ENCODE results near the gene ATP4B. TPM values are rescaled to one million over a fixed set of nuclear protein-coding genes. Genes with fewer than 3 reads are reported as not detected.

ATP4B gene
- total and polyA plus RNA-seq, 2 donors (not counting 1 experiment from before 2014, with no cell fraction given) = not detected

DNA sequence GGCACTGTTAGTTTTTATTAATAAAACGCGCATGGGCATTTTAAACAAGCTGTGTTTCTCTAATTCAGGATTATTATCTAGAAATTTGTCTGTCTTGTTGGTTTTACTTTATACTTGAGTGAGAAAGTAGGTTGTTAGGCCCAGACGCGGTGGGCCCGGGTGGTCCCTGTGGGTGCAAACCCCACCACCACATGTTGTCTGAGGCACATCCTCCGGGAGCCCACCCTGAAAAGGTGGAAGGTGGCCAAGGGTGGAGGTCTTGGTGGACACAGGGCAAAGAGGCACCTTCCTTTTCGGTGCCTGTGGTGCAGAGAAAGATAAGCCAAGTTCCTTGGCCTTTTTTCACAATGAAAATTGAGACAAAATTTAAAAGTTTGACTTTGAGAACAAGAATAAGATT is 16.6 kb downstream of the ATP4B start:
- Histone ChIP-seq H3K27ac (ENCODE audit: insufficient read depth, low read length) (no peak overlapping the region), H3K4me3 (replicated peaks in 1 of 4; ENCODE audit: control extremely low read depth in 1 of 4, insufficient read depth in 1 of 4, low read depth in 3 of 4, low read length in 4 of 4) (no peak overlapping the region), H2AFZ (ENCODE audit: low read length) (no peak overlapping the region), H3K79me2 (ENCODE audit: control insufficient read depth, insufficient read depth, low read length) (no peaks in the 10 kb centered on the region), H3K9ac (ENCODE audit: insufficient read depth, low read length) (no peak overlapping the region), H3K27me3 (ENCODE audit: control insufficient read depth, insufficient read depth, low read length) (no peaks in the 10 kb centered on the region), H3K4me2 (ENCODE audit: extremely low read depth, insufficient read depth, low read length) (no peak overlapping the region), H4K20me1 (ENCODE audit: control insufficient read depth, extremely low read depth, insufficient read depth, low read length) (no peaks in the 10 kb centered on the region), H3K36me3 (ENCODE audit: control insufficient read depth, insufficient read depth, low read length) (peaks cover 13% of the 10 kb centered on the region), H3K4me1 (ENCODE audit: control insufficient read depth, extremely low read depth, insufficient read depth, low read length) (no peaks in the 10 kb centered on the region), H3K9me3 (ENCODE audit: control insufficient read depth, insufficient read depth, low read depth, low read length) (no peaks in the 10 kb centered on the region)
- TF ChIP-seq, protein P1, sequence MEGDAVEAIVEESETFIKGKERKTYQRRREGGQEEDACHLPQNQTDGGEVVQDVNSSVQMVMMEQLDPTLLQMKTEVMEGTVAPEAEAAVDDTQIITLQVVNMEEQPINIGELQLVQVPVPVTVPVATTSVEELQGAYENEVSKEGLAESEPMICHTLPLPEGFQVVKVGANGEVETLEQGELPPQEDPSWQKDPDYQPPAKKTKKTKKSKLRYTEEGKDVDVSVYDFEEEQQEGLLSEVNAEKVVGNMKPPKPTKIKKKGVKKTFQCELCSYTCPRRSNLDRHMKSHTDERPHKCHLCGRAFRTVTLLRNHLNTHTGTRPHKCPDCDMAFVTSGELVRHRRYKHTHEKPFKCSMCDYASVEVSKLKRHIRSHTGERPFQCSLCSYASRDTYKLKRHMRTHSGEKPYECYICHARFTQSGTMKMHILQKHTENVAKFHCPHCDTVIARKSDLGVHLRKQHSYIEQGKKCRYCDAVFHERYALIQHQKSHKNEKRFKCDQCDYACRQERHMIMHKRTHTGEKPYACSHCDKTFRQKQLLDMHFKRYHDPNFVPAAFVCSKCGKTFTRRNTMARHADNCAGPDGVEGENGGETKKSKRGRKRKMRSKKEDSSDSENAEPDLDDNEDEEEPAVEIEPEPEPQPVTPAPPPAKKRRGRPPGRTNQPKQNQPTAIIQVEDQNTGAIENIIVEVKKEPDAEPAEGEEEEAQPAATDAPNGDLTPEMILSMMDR (conservative IDR thresholded peaks at IDR 0.05 in 1 of 2, IDR thresholded peaks at IDR 0.05 in 1 of 2; ENCODE audit: low read depth in 1 of 2, low read length in 2 of 2) = no peak
- no peak for TF ChIP-seq EZH2 (IDR thresholded peaks at IDR 0.05; ENCODE audit: low read length, missing control alignments)
- no peak for DNase-seq (ENCODE audit: low read depth in 2 of 2)

DNA sequence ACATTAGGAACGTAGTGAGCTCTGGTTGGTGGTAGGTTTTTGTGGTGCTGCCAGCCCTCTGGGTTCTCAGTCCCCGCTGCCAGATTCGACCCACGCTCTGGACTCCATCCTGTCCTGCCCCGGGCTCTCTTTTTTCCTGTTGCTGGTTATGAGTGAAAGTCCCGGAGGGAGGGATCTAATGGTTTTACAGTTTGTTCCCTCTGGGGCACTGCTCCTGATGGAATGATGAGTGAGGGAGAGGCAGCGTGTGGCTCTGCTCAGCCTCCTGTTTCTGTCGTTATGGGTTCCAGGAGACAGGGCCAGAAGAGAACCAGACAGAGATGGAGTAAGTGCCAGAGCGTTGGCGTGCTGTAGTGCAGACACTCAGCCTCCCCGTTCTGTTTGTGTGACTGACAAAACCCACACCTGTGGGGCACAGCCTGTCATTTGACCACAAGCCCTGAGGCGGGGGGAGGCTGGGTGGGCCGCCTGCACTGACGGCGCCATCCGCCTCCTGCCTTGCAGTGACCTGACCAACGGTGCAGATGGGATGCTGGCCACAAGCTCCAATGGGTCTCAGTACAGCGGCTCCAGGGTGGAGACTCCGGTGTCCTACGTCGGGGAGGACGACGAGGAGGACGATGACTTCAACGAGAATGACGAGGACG is 18.3 kb downstream of the ATP4B start:
- no peaks in the 10 kb centered on the region for H3K27me3 ChIP-seq (ENCODE audit: control insufficient read depth, insufficient read depth, low read length)
- H3K4me3 ChIP-seq (replicated peaks in 1 of 4; ENCODE audit: control extremely low read depth in 1 of 4, insufficient read depth in 1 of 4, low read depth in 3 of 4, low read length in 4 of 4) = no peak overlapping the region
- no peak overlapping the region for H3K4me2 ChIP-seq (ENCODE audit: extremely low read depth, insufficient read depth, low read length)
- H3K4me1 ChIP-seq (ENCODE audit: control insufficient read depth, extremely low read depth, insufficient read depth, low read length) = no peaks in the 10 kb centered on the region
- no peak overlapping the region for H2AFZ ChIP-seq (ENCODE audit: low read length)
- no peaks in the 10 kb centered on the region for H3K9me3 ChIP-seq (ENCODE audit: control insufficient read depth, insufficient read depth, low read depth, low read length)
- H3K79me2 ChIP-seq (ENCODE audit: control insufficient read depth, insufficient read depth, low read length) = no peaks in the 10 kb centered on the region
- TF ChIP-seq, protein P1 (conservative IDR thresholded peaks at IDR 0.05 in 1 of 2, IDR thresholded peaks at IDR 0.05 in 1 of 2; ENCODE audit: low read depth in 1 of 2, low read length in 2 of 2) = no peak
- TF ChIP-seq EZH2 (IDR thresholded peaks at IDR 0.05; ENCODE audit: low read length, missing control alignments) = no peak
- DNase-seq (ENCODE audit: low read depth in 2 of 2) = no peak
- H4K20me1 ChIP-seq (ENCODE audit: control insufficient read depth, extremely low read depth, insufficient read depth, low read length) = no peaks in the 10 kb centered on the region
- peaks cover 22% of the 10 kb centered on the region for H3K36me3 ChIP-seq (ENCODE audit: control insufficient read depth, insufficient read depth, low read length)
- no peak overlapping the region for H3K27ac ChIP-seq (ENCODE audit: insufficient read depth, low read length)
- no peak overlapping the region for H3K9ac ChIP-seq (ENCODE audit: insufficient read depth, low read length)

DNA sequence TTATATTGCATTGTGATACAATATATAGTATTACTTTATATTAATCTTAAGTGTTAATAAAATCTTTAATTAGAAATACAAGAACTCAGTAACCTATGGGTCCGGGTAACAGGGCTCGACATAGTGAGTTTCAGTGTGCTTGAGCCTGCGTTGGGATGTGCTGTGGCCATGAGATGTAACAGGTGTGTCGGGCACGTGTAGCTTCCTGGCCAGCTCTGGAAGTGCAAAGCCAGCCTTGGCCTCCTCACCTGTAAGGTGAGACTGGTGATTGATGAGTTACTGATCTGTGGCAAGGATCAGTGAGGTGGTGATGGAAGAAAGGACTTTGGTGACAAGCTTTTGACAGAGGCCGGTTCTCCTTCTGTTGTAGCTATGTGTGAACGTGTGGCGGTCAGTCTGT is 19.2 kb downstream of the ATP4B start:
- TF ChIP-seq EZH2 (IDR thresholded peaks at IDR 0.05; ENCODE audit: low read length, missing control alignments) = no peak
- TF ChIP-seq, protein P1 (conservative IDR thresholded peaks at IDR 0.05 in 1 of 2, IDR thresholded peaks at IDR 0.05 in 1 of 2; ENCODE audit: low read depth in 1 of 2, low read length in 2 of 2) = no peak
- Histone ChIP-seq H3K4me3 (replicated peaks in 1 of 4; ENCODE audit: control extremely low read depth in 1 of 4, insufficient read depth in 1 of 4, low read depth in 3 of 4, low read length in 4 of 4) (no peak overlapping the region), H4K20me1 (ENCODE audit: control insufficient read depth, extremely low read depth, insufficient read depth, low read length) (no peaks in the 10 kb centered on the region), H3K4me1 (ENCODE audit: control insufficient read depth, extremely low read depth, insufficient read depth, low read length) (no peaks in the 10 kb centered on the region), H3K27ac (ENCODE audit: insufficient read depth, low read length) (no peak overlapping the region), H3K9me3 (ENCODE audit: control insufficient read depth, insufficient read depth, low read depth, low read length) (no peaks in the 10 kb centered on the region), H3K4me2 (ENCODE audit: extremely low read depth, insufficient read depth, low read length) (no peak overlapping the region), H2AFZ (ENCODE audit: low read length) (no peak overlapping the region), H3K27me3 (ENCODE audit: control insufficient read depth, insufficient read depth, low read length) (no peaks in the 10 kb centered on the region), H3K9ac (ENCODE audit: insufficient read depth, low read length) (no peak overlapping the region), H3K36me3 (ENCODE audit: control insufficient read depth, insufficient read depth, low read length) (peaks cover 24% of the 10 kb centered on the region), H3K79me2 (ENCODE audit: control insufficient read depth, insufficient read depth, low read length) (no peaks in the 10 kb centered on the region)
- DNase-seq (ENCODE audit: low read depth in 2 of 2) = no peak
